ENCODE measurements around the gene INSL3.

Gene INSL3

DNA sequence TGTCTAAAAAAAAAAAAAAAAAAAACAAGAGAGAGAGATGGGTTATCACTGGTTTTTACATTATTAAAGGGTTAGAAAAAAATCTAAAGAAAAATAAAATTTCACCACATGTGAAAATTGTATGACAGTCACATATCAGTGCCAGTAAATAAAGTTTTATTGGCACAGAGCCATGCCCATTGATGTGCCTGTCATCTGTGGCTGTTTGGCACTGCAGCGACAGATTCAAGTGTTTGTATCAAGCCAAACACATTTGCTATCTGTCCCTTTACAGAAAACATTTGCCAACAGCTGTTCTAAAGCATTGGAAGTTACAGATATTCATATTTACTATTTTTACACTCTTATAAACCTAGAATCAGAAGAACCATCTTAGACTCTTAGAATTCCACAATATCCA is 53.8 kb downstream of the INSL3 start:
- Histone ChIP-seq H3K9me3 (ENCODE audit: severe bottlenecking) (no peaks in the 10 kb centered on the region), H3K27me3 (ENCODE audit: insufficient read depth, low read depth, severe bottlenecking) (no peaks in the 10 kb centered on the region), H3K4me3 (ENCODE audit: low read depth, low read length) (no peak overlapping the region), H3K27ac (no peak overlapping the region), H3K36me3 (peaks cover 14% of the 10 kb centered on the region)
- TF ChIP-seq, protein P1, sequence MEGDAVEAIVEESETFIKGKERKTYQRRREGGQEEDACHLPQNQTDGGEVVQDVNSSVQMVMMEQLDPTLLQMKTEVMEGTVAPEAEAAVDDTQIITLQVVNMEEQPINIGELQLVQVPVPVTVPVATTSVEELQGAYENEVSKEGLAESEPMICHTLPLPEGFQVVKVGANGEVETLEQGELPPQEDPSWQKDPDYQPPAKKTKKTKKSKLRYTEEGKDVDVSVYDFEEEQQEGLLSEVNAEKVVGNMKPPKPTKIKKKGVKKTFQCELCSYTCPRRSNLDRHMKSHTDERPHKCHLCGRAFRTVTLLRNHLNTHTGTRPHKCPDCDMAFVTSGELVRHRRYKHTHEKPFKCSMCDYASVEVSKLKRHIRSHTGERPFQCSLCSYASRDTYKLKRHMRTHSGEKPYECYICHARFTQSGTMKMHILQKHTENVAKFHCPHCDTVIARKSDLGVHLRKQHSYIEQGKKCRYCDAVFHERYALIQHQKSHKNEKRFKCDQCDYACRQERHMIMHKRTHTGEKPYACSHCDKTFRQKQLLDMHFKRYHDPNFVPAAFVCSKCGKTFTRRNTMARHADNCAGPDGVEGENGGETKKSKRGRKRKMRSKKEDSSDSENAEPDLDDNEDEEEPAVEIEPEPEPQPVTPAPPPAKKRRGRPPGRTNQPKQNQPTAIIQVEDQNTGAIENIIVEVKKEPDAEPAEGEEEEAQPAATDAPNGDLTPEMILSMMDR (IDR thresholded peaks at IDR 0.05; ENCODE audit: low read depth, low read length), result no peak
- DNase-seq, result no peak

DNA sequence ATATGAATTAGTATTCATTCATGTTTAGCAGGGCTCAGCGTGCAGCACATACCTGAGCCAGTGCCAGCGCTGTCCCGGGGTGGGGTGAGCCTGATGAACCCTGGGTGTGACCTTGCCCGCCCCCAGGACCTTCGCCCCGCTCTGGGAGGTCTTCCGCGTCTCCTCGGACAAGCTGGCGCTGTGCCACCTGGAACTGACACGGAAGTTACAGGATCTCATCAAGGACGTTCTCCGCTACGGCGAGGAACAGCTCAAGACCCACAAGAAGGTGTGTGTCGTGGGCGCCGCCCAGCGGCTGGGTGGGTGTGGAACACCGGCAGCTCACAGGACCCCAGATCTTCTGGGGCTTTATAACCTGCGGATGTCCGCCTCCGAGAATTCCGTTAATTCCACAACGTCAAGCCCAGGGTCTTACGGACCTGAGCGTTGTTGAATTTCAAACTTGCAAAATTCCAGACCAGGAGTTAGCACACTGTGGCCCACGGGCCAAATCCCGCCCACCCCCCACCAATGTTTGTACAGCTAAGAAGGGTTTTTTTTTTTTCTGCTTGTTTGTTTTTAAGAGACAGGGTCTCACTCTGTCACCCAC is 54.7 kb downstream of the INSL3 start:
- peak overlapping the region; percentile 40; the same call in 1 of the 2 replicates for H3K27ac ChIP-seq
- H3K4me3 ChIP-seq (ENCODE audit: low read depth, low read length), result peak overlapping the region; percentile 23
- H3K36me3 ChIP-seq, result peaks cover 7% of the 10 kb centered on the region; the same call in 1 of the 2 replicates
- DNase-seq, result peak; percentile 94
- no peaks in the 10 kb centered on the region for H3K9me3 ChIP-seq (ENCODE audit: severe bottlenecking)
- TF ChIP-seq, protein P1 (IDR thresholded peaks at IDR 0.05; ENCODE audit: low read depth, low read length), result peak; percentile 99
- no peaks in the 10 kb centered on the region for H3K27me3 ChIP-seq (ENCODE audit: insufficient read depth, low read depth, severe bottlenecking)
